K562 (cell line): Measurements from ENCODE around the gene FEN1. TPM values are rescaled to one million over a fixed set of nuclear protein-coding genes. Genes with fewer than 3 reads are reported as not detected.

Experiments
- BRD9 ChIP-seq: fragments of 450-650 bp; IDR thresholded peaks from 2 replicates; pipeline ENCODE4 v1.6.1; 2018; ENCODE audit warnings: low read depth; ENCODE audit not compliant: partially characterized antibody
- CBX5 ChIP-seq: IDR thresholded peaks from 2 replicates; pipeline ENCODE4 v1.6.1; 2014; ENCODE audit warnings: low read depth, borderline replicate concordance
- ERF ChIP-seq: fragments of 450-650 bp; formaldehyde crosslinking; IDR thresholded peaks from 2 replicates; pipeline ENCODE4 v1.4.0; 2020; ENCODE audit warnings: mild to moderate bottlenecking, mixed read lengths
- IFI16 ChIP-seq: fragments of 250-450 bp; sonication (Bioruptor Pico); IDR thresholded peaks from 2 replicates; pipeline ENCODE4 v2.1.2; 2022; ENCODE audit warnings: mild to moderate bottlenecking, inconsistent platforms
- KDM5B ChIP-seq: fragments of 200-600 bp; sonication (generic); IDR thresholded peaks from 2 replicates; pipeline ENCODE4 v1.6.1; 2012; ENCODE audit warnings: low read depth, mild to moderate bottlenecking, moderate library complexity, low read length, control low read depth, inconsistent platforms; ENCODE audit not compliant: insufficient replicate concordance
- MBD2 ChIP-seq: sonication (generic); IDR thresholded peaks from 2 replicates; pipeline ENCODE4 v1.6.1; 2016; ENCODE audit warnings: low read depth, borderline replicate concordance
- NELFE ChIP-seq: IDR thresholded peaks from 2 replicates; pipeline ENCODE4 v1.6.1; 2011; ENCODE audit warnings: mild to moderate bottlenecking; ENCODE audit not compliant: insufficient read depth, insufficient read length
- PHB2 ChIP-seq: fragments of 450-650 bp; IDR thresholded peaks from 2 replicates; pipeline ENCODE4 v1.6.1; 2017; ENCODE audit warnings: low read depth
- POLR2G ChIP-seq: fragments of 200-400 bp; formaldehyde crosslinking; IDR thresholded peaks from 2 replicates; pipeline ENCODE4 v1.6.1; 2017; ENCODE audit warnings: low read depth, mild to moderate bottlenecking, antibody characterized with exemption, low read length, moderate library complexity
- POLR2H ChIP-seq: IDR thresholded peaks from 2 replicates; pipeline ENCODE4 v1.6.1; 2016; ENCODE audit warnings: missing genetic modification characterization, low read depth, mild to moderate bottlenecking, control low read depth, missing compliant biosample characterization, moderate library complexity
- RBFOX2 ChIP-seq: fragments of 200-400 bp; formaldehyde crosslinking; IDR thresholded peaks from 2 replicates; pipeline ENCODE4 v1.6.1; 2017; ENCODE audit warnings: low read depth, mild to moderate bottlenecking, low read length, moderate library complexity
- RHOXF2B ChIP-seq: fragments of 250-450 bp; sonication (Bioruptor Pico); conservative IDR thresholded peaks from 2 replicates; pipeline ENCODE4 v1.5.1; 2021
- RREB1 ChIP-seq: fragments of 250-450 bp; sonication (Bioruptor Pico); IDR thresholded peaks from 2 replicates; pipeline ENCODE4 v1.4.0; 2020
- RUNX1 ChIP-seq: sonication (generic); IDR thresholded peaks from 2 replicates; pipeline ENCODE4 v1.6.1; 2016; ENCODE audit warnings: antibody characterized with exemption, low read depth
- TBL1XR1 ChIP-seq, 2 experiments: IDR thresholded peaks; 2 replicates each; pipeline ENCODE4 v1.6.1; 2012; ENCODE audit warnings: improper control_type of control experiment in 2 of 2, low read length in 2 of 2, mild to moderate bottlenecking in 1 of 2
- TCFL5 ChIP-seq: fragments of 250-450 bp; sonication (Bioruptor Pico); conservative IDR thresholded peaks from 2 replicates; pipeline ENCODE4 v1.6.1; 2021; ENCODE audit warnings: mild to moderate bottlenecking, moderate library complexity, matching md5 sums
- ZFP36 ChIP-seq: fragments of 150-350 bp; IDR thresholded peaks from 2 replicates; pipeline ENCODE4 v1.6.1; 2018; ENCODE audit warnings: low read length, low read depth; ENCODE audit not compliant: partially characterized antibody
- polyA plus RNA-seq, 8 experiments: library from polyadenylated mRNA; depleted of rRNA in 4 of 8; stranded (reverse) in 5 of 8; unstranded in 3 of 8; fragments of >200 nt; fragmentation: Nextera tagmentation in 2 of 8; fragmentation: Illumina TruSeq in 1 of 8; extraction: Ambion mirVana in 2 of 8; extraction: Trizol in 1 of 8; gene quantifications; 2 replicates each; pipeline versions ENCODE4 v1.2.1 to v1.2.3, GENCODE V29; 2011 to 2014; ENCODE audit warnings: inconsistent platforms in 1 of 8, missing spikeins in 1 of 8
- total RNA-seq, 7 experiments: library from RNA; depleted of rRNA in 6 of 7; stranded (reverse); fragments of >200 nt in 6 of 7; fragmentation: Illumina TruSeq in 2 of 7; extraction: Trizol in 2 of 7; gene quantifications; 2 replicates each; pipeline versions ENCODE4 v1.2.1 to v1.2.3, GENCODE V29; 2011 to 2021; ENCODE audit warnings: low replicate concordance in 1 of 7
- TF ChIP-seq, protein P1 (sequence below): fragments of 450-650 bp; formaldehyde crosslinking; IDR thresholded peaks from 2 replicates; pipeline ENCODE4 v1.4.0; 2022; ENCODE audit warnings: missing genetic modification characterization

The FEN1 gene
- total and polyA plus RNA-seq, 9 of the 15 experiments (the other 6 are each of a cell fraction or from before 2014, with no cell fraction given), result 58.1 to 156 (median 137) TPM

GRCh38 chr11:61799665-61800284 lies 7.1 kb downstream of the FEN1 start (continued):
- TF ChIP-seq RREB1 (CRISPR knock-in tag) (no peak), POLR2G (peak; percentile 51; the same call in 1 of the 2 replicates), POLR2H (tag) (peak; percentile 58), IFI16 (CRISPR knock-in tag) (no peak), BRD9 (no peak), KDM5B (peak; percentile 43), ERF (CRISPR knock-in tag) (0 out of 2 replicates have a peak, but pooled peaks have one; percentile 56), CBX5 (no peak), NELFE (no peak), RBFOX2 (peak; percentile 52), ZFP36 (peak; percentile 13), RHOXF2B (CRISPR knock-in tag) (0 out of 2 replicates have a peak, but pooled peaks have one; percentile 23), RUNX1 (no peak), TCFL5 (no peak), PHB2 (no peak), MBD2 (peak; percentile 2; the same call in 1 of the 2 replicates), TBL1XR1 (IDR thresholded peaks at IDR 0.05; ENCODE audit: low read length in 2 of 2) (no peak)
- TF ChIP-seq, protein P1, sequence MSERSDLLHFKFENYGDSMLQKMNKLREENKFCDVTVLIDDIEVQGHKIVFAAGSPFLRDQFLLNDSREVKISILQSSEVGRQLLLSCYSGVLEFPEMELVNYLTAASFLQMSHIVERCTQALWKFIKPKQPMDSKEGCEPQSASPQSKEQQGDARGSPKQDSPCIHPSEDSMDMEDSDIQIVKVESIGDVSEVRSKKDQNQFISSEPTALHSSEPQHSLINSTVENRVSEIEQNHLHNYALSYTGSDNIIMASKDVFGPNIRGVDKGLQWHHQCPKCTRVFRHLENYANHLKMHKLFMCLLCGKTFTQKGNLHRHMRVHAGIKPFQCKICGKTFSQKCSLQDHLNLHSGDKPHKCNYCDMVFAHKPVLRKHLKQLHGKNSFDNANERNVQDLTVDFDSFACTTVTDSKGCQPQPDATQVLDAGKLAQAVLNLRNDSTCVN, result no peak
